ENCODE measurements around the gene PER1. TPM values are rescaled to one million over a fixed set of nuclear protein-coding genes. Genes with fewer than 3 reads are reported as not detected.

Gene PER1
- total RNA-seq, 1 donor from 2014 or later: 316 TPM

DNA sequence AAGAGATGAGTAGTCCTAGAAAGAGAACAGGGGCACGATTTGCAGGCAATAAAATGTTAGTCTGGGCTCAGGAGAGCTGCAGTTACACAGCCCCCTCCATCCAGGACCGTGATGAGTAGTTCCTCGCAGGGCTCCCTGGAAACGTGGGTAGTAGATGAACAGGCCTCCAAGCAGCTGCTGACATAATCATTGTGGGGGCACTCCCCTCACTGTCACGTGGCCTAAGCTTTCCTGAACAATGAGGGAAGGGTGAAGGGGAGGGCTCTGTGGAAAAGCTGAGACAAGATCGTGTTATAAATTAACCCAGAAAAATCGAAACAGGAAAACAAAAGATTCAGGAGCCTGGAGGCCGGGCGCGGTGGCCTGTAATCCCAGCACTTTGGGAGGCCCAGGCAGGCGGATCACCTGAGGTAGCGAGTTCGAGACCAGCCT lies 1.3 kb upstream of the PER1 start:
- DNase-seq (ENCODE audit: low spot score): no peak

DNA sequence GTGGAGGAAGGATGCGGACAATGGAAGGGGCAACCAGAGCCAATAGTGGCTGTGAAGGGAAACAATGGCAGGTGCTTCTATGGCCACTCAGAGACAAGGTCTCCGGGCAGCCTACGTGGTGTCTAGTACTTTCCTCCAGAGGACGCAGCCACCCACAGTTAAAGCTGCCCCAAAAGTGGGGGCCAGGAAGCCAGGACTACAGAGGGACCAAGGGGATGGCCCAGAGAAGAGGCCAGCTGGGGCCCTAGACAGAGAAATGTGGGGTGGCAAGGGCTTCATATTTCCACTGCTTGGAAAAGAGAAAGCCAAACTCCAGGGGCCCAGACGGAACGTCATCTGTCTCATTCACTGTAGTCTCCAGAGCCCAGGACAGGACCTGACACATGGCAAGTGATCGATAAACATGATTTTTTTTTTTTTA lies 837 bp upstream of the PER1 start:
- DNase-seq (ENCODE audit: low spot score): no peak

DNA sequence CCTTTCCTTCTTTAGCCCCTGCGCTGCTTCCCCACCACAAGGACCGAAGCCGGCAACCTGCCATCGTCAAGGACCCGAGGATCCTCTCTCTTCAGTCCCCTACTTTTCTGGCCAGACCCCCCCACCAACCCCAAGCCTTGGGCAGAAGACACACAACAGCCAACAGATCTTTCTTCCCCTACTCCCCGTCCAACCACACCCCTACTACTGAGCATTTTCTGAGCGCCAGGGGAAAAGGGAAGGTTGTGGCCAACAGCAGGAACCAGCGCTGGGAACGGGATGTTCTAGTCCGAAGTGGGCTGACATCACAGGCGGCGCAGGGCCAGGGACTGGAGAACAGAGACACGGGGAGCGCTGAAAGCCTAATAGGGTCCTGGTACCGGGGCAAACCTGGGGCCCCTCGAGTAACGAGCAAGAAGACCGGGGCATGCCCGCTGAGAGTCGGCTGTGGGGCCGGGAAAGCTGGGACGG lies 528 bp downstream of the PER1 start:
- DNase-seq (ENCODE audit: low spot score): no peak

DNA sequence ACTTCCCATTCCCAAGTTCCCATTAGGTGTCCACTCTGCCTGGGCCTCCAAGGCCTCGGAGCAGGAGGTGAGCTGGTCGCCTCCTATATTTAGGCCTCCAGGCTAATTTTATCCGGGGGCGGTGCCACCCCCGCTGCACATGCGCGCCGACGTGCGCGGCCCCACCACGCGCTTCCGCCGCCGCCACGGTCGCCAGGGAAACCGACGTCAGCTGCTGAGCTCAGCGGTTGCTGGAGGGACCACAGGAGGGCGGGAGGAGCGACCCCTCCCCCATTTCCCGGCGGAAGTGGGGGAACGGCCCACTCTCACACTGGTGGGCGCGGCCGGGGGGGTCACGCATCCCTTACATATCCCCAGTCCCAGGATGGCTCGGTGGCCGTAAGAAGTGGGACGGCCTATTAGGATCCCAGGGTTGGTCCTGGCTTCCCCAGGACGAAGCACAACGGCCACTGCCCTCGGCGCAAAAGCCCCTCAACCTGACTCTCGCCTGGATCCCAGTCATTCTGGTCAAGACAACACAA lies 1.0 kb downstream of the PER1 start:
- peak; percentile 98 for DNase-seq (ENCODE audit: low spot score)

DNA sequence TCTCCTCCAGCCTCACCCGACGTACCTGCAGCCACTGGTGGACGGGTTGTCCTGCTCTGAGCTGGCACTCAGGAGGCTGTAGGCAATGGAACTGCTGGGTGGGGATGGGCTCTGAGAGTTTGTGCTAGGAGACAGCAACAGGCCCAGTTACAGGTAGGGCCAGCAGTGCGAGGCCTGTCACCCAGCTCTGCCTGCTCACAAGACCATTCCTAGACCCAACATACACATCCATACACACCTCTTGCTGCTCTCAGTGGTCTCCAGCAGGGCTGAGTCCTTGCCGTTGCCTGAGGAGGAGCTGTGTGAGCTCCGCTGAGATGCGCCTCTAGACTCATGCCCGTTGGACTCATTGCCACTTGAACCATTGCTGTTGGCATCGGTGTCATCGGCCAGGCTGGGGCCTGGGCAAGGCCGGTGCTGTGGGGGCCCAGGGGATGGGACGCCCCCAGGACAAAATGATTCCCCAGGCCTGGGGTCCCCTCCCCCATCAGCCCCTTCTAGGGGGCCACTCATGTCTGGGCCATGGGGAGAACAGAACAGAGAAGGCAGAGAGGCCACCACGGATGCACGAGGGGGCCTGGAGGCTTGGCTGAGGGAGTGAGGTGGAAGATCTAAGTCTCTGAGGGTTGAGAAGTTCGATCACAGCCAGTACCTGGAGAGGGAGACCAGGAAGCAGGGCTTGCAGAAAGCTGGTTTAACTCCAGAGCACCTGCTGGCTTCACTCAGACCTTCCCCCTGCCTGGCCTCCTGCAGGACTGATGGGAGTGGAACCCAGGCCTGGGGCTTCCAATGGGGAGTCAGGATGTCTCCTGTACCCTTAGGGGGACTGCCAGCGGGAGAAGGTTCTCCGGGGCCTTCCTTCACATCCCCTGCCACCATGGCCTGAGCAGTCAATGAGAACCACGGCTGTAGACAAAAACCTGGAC lies 1.7 kb downstream of the PER1 start:
- no peak for DNase-seq (ENCODE audit: low spot score)

DNA sequence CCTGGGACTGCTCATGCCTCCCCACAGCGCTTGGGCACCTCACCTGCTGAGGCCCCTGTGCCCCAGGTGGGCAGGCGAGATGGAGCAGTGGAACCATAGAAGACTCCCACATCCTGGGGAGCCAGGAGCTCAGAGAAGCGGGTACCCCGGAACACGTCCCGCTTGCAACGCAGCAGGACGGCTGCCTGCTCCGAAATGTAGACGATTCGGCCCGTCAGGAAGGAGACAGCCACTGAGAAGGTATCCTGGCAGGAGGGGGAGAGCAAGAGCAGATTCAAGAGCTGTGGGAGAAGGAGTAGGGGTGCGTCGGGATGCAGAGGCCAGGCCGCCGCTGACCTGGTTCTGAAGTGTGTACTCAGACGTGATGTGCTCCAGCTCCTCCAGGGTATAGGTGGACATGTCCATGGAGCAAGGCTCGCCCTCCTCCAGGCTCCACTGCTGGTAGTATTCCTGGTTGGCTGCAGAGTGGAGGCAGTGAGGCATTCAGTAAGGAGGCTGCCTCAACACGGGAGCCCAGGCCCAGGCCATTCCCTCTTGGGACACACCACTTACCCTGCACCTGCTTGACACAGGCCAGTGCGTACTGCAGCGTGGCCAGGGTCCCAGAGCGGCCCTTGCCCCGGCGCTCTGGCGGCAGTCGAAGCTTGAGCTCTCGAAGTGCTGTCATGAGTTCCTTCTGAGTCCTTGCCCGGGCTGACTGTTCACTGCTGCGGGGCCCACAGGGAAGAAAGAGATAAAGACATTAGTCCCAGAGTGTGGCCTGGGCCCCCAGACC lies 2.6 kb downstream of the PER1 start:
- no peak for DNase-seq (ENCODE audit: low spot score)

DNA sequence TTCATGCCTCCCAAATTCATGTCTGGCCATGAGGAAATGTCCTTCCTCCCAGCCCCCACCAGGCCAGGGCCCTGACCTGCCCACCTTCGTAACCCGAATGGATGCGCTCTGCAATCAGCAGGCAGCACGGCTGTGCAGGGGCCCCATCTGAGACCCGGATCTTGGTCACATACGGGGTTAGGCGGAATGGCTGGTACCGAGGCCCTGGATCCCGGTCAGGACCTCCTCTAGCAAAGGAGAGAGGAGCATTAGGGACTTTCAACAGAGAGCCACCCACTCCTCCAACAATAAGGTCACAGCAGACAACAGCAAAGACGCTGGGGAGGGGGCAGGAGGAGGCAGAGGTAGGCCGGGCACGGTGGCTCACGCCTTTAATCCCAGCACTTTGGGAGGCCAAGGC lies 3.6 kb downstream of the PER1 start:
- no peak for DNase-seq (ENCODE audit: low spot score)

DNA sequence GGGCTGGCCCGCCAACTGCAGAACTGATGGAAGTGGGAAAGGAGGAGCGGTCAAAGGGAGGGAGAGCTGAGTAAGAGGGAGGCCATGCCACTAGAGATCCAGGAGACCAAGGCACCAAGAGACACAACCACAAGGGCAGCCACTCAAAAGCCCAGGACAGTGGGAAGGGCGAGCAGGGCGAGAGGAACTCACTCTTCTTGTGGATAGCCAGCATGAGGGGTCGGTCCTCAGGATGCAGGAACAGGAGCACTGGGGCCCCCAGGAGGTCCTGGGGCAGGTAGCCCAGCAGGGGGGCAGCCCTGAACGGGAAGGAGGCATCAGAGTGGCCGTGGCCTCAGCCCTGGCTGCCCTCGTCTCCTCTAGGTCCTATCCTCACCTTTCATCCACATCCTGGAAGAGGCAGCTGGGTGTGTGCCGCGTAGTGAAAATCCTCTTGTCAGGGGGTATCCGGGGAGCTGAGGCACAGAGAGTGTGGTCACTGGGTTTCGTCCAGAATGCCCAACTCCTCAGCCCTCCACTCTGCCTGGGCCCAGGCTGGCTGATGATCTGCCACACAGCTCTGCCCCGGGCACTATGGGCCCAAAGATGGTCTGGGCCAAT lies 4.3 kb downstream of the PER1 start:
- no peak for DNase-seq (ENCODE audit: low spot score)

DNA sequence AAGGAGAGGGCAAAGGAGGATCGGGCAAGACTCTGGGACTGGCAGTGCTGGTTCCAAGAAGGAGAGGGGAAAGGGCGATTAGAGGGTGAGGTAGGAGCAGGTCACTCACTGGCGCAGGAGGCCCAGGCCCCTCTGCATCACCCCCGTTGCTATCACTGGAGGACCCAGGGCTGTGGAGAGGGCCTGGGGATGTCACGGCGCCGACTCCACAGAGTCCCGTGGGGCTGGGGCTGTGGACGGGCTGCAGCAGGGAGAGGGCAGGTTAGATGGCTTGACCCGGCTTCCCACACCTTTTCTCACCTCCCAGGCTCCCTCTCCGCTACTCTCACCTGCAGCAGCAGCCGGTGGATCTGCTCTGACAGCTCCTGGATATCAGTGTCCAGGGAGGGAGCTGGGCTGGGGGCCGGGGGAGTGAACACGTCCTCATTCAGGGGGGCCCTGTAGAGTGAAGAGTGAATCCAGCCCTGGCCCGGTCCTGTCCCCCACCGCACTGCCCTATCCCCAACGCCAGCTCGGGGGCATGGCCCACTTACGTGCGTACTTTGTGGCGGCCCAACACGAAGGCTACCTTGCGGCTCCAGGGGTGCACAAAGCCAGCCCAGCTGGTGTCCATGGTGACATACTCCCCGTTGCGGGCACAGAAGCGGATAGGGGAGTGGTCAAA lies 4.9 kb downstream of the PER1 start:
- no peak for DNase-seq (ENCODE audit: low spot score)

DNA sequence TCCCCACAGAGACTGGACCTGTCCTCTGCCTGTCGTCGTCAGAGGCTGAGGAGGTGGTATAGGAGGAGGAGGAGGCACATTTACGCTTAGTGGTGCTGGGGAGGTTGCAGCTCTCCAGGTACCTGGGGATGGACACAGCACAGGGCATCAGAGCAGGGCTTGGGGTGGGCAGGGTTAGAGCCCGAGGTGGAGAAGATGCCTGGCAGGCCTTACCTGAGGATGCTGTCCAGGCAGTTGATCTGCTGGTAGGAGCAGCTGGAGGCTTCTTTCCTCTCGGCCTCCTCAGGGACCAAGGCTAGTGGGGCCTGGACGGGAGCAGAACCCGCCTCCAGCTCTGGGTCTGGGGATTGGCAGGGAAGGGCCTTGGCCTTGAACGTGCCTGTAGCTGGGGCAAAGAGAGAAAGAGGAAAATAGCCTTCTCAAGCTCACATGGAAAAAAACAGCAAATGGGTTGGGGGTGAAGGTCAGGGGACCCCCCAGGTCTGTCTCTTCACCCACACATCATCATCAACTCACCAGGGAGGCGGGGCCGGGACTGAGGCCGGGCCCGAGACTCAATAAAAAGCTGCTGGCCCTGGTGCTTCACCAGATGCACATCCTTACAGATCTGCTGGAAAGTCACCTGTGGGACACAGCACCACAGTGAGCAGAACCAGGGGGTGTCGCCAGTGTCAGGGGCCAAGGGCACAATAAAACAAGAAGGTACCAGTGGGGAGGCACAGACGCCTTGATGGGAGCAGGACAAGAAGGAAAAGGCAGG lies 5.6 kb downstream of the PER1 start:
- no peak for DNase-seq (ENCODE audit: low spot score)

DNA sequence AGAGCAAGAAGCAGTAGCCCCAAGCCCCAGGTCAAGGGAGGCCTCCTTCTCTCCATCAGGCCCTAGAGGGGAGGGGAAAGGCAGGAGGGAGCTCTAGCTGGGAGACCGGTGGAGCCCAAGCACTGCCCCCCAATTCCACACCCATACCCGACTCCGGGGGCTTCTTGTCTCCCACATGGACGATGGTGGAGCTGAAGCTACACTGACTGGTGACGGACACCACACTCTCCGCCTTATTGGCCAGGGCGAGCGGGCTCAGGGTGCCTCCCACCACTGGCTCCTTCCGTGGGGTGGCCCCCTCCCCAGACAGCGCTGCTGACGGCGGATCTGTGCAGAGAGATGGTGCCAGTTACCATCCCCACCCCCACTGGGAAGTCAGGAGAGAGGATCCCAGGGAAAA lies 6.4 kb downstream of the PER1 start:
- DNase-seq (ENCODE audit: low spot score): no peak

DNA sequence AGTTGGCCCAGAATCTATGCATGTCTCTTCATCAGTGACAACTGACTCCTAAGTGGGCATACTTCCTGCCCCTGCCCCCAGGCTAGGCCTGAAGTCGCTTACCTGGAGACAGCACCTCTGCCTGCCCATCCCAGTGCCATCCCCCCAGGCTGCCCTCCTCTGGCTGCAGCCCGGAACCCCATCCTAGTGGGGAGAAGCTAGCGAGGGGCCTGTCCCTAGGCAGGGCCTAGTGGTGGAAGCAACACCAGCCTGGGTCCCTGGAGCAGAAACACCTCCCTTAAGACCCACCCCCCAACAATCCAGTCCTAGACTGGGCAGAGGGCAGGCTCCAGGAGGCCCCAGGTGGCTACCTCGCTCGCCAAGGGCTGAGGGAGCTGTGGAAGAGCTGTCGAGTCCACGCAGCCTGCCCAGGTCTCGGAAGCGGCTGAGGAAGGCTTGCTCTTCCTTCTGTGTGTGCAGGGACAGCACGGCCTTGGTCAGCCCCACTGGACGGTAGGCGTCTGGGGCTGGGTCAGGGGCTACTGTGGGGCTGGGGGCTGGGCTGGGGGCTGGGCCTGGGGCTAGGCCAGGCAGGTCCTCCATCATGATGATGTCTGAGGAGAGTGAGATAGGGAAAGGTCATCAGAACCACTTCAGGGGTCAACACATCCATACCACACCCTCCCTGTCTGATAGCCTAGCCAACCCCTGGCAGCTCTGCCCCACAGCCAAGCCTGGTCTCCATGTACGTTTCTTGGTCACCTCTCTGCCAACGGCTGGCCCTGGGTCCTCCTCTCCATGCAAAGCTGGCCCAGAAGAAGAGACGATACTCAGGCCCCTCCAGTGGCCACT lies 7.6 kb downstream of the PER1 start:
- DNase-seq (ENCODE audit: low spot score): no peak

DNA sequence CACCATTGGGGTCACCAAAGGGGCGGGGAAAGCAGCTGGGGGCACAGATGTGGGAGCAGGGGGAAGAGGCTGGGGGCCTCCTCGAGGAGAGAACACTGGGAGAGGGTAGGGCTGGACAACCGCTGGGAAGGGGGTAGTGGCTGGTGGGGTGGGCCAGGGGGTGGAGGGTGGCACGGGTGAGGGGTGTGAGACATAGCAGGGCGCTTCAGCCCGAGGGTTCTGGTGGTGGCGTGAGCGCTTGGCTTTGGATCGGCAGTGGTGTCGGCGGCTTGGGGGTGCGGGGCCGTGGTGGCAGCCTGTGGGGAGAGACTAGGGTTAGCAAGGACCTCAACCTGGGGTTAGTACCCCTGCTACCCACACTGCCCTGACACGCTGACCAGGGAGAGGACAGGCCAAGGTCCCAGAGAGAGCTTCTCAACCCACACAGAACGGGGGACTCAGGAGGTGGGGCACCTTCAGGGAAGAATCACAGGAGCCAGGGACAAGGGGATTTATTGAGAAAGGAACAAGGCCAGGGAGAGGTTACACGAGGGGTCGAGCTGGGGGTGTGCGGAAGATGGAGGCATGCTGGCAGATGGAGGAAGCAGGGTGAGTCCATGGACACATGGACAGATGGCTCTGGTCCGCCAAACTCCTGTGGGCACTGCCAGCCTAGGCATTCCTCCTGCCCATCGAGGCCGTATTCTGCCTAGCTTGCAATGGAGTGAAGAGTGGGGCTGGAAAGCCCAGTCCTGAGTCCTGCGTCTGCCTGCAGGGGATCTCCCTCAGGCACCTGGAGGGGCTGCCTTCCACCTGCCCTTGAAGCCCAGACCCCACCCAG lies 8.4 kb downstream of the PER1 start:
- no peak for DNase-seq (ENCODE audit: low spot score)

DNA sequence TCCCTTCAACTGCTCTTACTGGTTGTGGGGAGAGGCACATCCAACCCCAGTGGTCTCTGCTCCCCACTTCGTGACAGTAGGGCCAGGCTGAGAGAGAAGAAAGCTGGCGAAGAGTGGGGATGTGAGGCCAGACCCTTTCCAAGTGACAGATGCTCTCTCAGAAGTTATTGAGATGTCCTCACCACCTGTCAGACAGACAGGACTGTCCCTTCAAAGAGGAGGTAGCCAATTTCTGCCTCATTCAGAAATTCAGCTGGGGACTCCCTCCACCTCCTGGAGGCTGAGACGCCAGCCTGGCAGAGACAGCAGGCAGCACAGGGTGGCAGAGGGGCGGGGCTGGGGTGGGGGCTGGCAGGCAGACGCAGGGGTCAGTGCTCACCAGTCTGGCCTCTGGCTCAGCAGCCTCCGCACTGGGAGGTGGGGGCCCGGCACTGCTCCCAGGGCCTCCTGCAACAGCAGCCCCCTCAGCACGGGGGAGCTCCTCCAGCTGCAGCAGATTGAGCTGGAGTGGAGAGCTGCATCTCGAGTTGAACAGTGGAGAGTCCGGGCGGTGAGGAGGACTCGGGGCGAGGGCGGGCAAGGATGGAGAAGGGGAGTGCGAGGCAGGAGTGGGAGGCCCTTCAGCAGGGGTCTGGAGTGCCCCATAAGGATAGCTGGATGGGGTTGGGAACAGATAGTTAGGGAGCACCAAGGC lies 9.2 kb downstream of the PER1 start:
- DNase-seq (ENCODE audit: low spot score): no peak

DNA sequence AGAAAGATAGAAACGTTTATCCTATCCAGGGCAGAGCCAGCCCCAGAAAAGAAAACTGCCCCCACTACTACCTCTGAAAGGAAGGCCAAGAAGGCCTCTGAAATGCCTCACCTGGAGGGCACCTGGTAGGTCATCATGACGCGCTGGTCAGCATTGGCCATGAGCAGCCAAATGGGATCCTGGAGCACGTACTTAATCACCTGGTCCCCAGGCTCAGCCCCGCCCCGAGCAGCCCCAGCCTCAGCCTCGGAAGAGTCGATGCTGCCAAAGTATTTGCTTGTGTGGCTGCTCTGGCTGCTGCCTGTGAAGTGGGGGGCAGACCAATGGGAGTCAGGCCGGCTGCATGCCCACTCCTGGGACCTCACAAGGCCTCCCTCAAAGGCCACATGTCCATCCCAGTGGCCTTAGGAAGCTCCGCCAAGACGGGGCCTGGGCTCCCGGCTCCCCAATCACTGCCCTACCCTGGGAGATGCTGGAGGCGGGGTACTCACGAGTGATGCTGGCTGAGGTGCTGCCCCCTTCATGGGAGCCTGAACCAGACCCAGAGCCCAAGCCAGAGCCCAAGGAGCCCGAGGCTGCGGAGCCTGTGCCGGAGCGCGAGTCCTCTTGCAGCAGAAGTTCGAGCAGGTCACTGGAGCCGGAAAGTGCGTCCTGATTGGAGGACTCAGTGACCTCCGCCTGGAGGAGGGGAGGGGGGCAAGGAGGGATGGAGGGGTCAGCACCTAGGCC lies 9.9 kb downstream of the PER1 start:
- DNase-seq (ENCODE audit: low spot score): no peak

DNA sequence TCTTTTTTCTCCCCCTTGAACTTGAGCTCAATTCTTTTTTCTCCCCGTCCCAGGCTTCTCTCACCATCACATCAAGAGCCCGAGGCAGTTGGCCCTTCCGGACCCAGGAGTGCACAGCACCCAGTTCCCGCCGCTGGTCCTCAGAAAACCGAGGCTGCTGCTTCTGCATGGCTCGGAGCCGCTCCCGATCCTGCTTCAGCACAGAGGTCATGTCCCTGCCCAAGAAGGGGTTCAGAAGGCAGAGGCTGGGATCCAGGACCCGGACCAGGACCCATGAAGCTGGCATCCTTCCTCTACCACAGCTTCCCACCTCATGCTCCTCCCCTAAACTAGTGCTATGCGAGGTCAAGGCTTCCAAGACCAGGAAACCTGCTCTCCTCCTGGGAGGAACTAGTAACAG lies 10.5 kb downstream of the PER1 start:
- no peak for DNase-seq (ENCODE audit: low spot score)

DNA sequence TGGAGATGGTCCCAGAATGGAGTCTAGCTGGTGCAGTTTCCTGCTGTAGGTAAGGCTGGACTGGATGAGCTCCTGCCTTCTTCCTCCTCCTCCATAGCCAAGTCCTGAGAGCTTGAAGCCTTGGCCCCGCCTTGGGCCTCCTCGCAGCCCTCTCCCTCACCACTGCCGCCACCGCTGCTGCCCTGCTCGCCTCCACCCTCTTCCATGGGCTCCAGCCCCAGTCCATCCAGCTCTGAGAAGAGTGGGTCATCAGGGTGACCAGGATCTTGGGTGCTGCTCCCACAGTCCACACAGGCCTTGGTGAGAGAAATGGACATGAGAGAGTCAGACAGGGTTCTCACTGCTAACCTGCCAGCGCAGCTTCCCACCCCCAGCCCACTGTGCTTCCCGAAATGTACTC lies 11.2 kb downstream of the PER1 start:
- DNase-seq (ENCODE audit: low spot score): no peak
